D721Med (cell line): ENCODE data around the gene GSTM4.

Experiments used
- DNase-seq: peaks from one replicate; pipeline ENCODE4 v3.0.0; 2011; ENCODE audit warnings: low spot score; ENCODE audit not compliant: insufficient read length
- FAIRE-seq: peaks from 2 replicates; lab custom pipeline; 2011; peaks lifted over from hg19 to GRCh38; lab: Jason Lieb, UNC
- CTCF ChIP-seq: IDR thresholded peaks from 2 replicates; pipeline ENCODE4 v1.5.1; 2012; ENCODE audit warnings: mild to moderate bottlenecking, control low read depth; ENCODE audit not compliant: insufficient read depth; ENCODE audit errors: missing control alignments

GSTM4 gene

GRCh38 chr1:109616391-109616790, 39.5 kb upstream of the GSTM4 start:
- no peak for TF ChIP-seq CTCF
- no peak for FAIRE-seq
- DNase-seq, result no peak

GRCh38 chr1:109617291-109617801, 38.6 kb upstream of the GSTM4 start:
- no peak for DNase-seq
- no peak for FAIRE-seq
- no peak for TF ChIP-seq CTCF

- DNase-seq (no peak), FAIRE-seq (no peak)
- no peak for TF ChIP-seq CTCF
Measured at GRCh38 chr1:109618661-109619575, 37.0 kb upstream of the GSTM4 start.

GRCh38 chr1:109619576-109620400, 36.1 kb upstream of the GSTM4 start, which contains the start of the genes AMPD2 and GNAT2:
Gene AMPD2, plus strand, starts transcription at chr1:109619837. Its CDS starts 1,339 bp downstream, at chr1:109621176.
Gene GNAT2, minus strand, starts transcription at chr1:109619616. Its CDS starts 6,746 bp downstream, at chr1:109612870.
- FAIRE-seq (no peak), DNase-seq (peak; percentile 68)
- no peak for TF ChIP-seq CTCF

GRCh38 chr1:109620401-109620791, 35.5 kb upstream of the GSTM4 start:
- no peak for TF ChIP-seq CTCF
- no peak for DNase-seq
- no peak for FAIRE-seq

GRCh38 chr1:109620841-109621286, 35.0 kb upstream of the GSTM4 start:
- DNase-seq, result peak; percentile 90
- FAIRE-seq, result no peak
- TF ChIP-seq CTCF, result no peak
